Heart right ventricle (tissue), 16 donors: ENCODE results near the gene AKR1C3. TPM values are rescaled to one million over a fixed set of nuclear protein-coding genes. Genes with fewer than 3 reads are reported as not detected.

Source experiments
- ATAC-seq, 8 donors: fragments of 200-7000 bp; cut with Tn5 transposase; one replicate each; pipeline ENCODE4 v1.9.1; 2020; ENCODE audit warnings: mild to moderate bottlenecking in 8 of 8, moderate library complexity in 8 of 8, moderate number of reproducible peaks in 1 of 8
- DNase-seq, 2 donors: peaks; one replicate each; pipeline ENCODE4 v3.0.0-alpha.2; 2020
- H3K27ac ChIP-seq, 10 donors: fragments of 200-600 bp; sonication (generic) in 2 of 10; one replicate each; pipeline versions ENCODE4 v1.5.0 to v1.8.0; 2020 to 2022; ENCODE audit warnings: mild to moderate bottlenecking in 3 of 10
- H3K27me3 ChIP-seq, 7 donors: fragments of 200-600 bp; one replicate each; pipeline ENCODE4 v1.8.0; 2021 to 2022; ENCODE audit warnings: mild to moderate bottlenecking in 2 of 7
- H3K36me3 ChIP-seq, 9 donors: fragments of 200-600 bp; sonication (generic) in 1 of 9; one replicate each; pipeline versions ENCODE4 v1.5.0 to v1.8.0; 2020 to 2022; ENCODE audit warnings: mild to moderate bottlenecking in 2 of 9
- H3K4me1 ChIP-seq, 9 donors: fragments of 200-600 bp; sonication (generic) in 1 of 9; one replicate each; pipeline versions ENCODE4 v1.5.0 to v1.8.0; 2020 to 2022; ENCODE audit warnings: mild to moderate bottlenecking in 4 of 9
- H3K4me3 ChIP-seq, 10 donors: fragments of 200-600 bp; sonication (generic) in 2 of 10; one replicate each; pipeline versions ENCODE4 v1.5.0 to v1.8.0; 2020 to 2022; ENCODE audit warnings: mild to moderate bottlenecking in 7 of 10, moderate library complexity in 2 of 10
- H3K9me3 ChIP-seq, 11 donors: fragments of 200-600 bp in 10 of 11; sonication (generic) in 2 of 11; one replicate each; pipeline versions ENCODE4 v1.5.0 to v1.8.0; 2013 to 2022; ENCODE audit warnings: mild to moderate bottlenecking in 2 of 11, control low read depth in 1 of 11, moderate library complexity in 1 of 11
- WGBS, 2 donors: extraction: QIAGEN DNeasy Blood & Tissue Kit; methylation state at CpG; one replicate each; pipeline ENCODE4 v1.1.7; 2013; ENCODE audit warnings: inconsistent platforms in 1 of 2; 5-methylcytosine and 5-hydroxymethylcytosine counted together
- intact Hi-C, 10 donors: fragments of 100-400 bp; cut with DNase I; formaldehyde crosslinking; loops; one replicate each; pipeline versions ENCODE4 v1.11.1 to v1.14.2; 2022
- polyA plus RNA-seq, 2 donors: library from polyadenylated mRNA; stranded (reverse); fragments of 200-250 nt; gene quantifications; one replicate each; pipeline ENCODE4 v1.2.3, GENCODE V29; 2013
- total RNA-seq, 10 donors: library from RNA; stranded (reverse); fragmentation: NEBNext Ultra II Directional in 3 of 10; extraction: Animal tissue kit (Norgen Biotek cat#: 25700) in 3 of 10; gene quantifications; one replicate each; pipeline versions ENCODE4 v1.2.1 to v1.2.4, GENCODE V29; 2021 to 2023
- TF ChIP-seq, protein P1 (sequence below), 9 donors: fragments of 200-600 bp; sonication (generic) in 2 of 9; IDR thresholded peaks; one replicate each; pipeline versions ENCODE4 v1.5.0 to v1.8.0; 2021 to 2022; ENCODE audit warnings: antibody characterized with exemption in 9 of 9, mild to moderate bottlenecking in 5 of 9, moderate library complexity in 1 of 9
- donor health status: Arrhythmogenic right ventricular cardiomyopathy.
- donor health status: ischemic (EF 13 %, LVEDD 7.1; RV severe dilation, severe dysfunction).
- donor health status: healthy with polysubstance abuse.
- donor health status: DM: no; HTN: yes; CAD: no.
- donor health status: DM: no; HTN: no; CAD: no.
- donor health status: ischemic (EF 25% LVEDD 6.9; RV normal size, moderate dysfunction).
- donor health status: ischemic (EF 25% LVEDD 5.7; RV mildly dilated, moderate dysfunction).
- donor health status: healthy.
- donor health status: DM: yes; HTN: yes; CAD: no.
- donor health status: Ischemic cardiomyopathy.
- donor health status: ischemic (EF 35%, LVEDD 5.7; RV mildly dilated, moderate dysfunction).
- donor health status: nonischemic (EF 11% LVEDD 7.7; RV severe dilation, severe dysfunction).
- donor health status: DM: yes; HTN: yes; CAD: no.
- donor health status: PGD.
- donor health status: ischemic (EF 29% LVEDD 5.4; RV normal size, mild dysfunction).
- donor health status: nonischemic (EF 23%, LVEDD 6.1; RV moderate dilation, normal function).

Gene AKR1C3
- total and polyA plus RNA-seq, 12 donors, result 8.2 to 30.6 (median 19.0) TPM

DNA sequence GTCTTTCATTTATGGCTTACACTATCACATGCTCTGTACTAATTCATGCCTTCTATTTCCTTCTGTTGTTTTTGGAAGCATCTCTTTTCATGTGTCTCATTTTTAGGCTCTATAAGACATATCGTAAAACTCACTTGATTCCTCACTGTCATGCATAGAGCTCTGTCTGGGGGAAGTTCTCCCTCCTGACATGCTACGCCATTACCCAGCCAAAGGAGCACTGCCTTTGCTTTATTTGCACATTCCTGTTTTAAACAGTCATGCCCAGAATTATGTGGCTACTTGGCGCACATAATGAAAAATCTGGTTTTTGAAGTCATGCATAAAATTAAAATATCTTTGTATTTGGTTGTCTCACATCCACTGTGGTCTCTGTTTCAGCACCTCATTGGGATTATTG lies 17.6 kb upstream of the AKR1C3 start:
- 69 to 89% methylated on average over 3 of the region's 3 CpGs for WGBS, 2 donors
- no peak overlapping the region for H3K4me3 ChIP-seq
- H3K9me3 ChIP-seq, result no peaks in the 10 kb centered on the region
- intact Hi-C loops, result loop anchor here in 2 of 10 donors (10.0 kb wide), 2 partner anchors 52 to 62 kb away; no protein-coding TSS in a partner anchor
- no peak overlapping the region for H3K27ac ChIP-seq
- H3K27me3 ChIP-seq, result no peaks in the 10 kb centered on the region
- peaks cover 0 to 14% (median 11%) of the 10 kb centered on the region in 9 donors for H3K4me1 ChIP-seq
- H3K36me3 ChIP-seq, result no peaks in the 10 kb centered on the region
- no peak for ATAC-seq
- no peak for DNase-seq
- TF ChIP-seq, protein P1, sequence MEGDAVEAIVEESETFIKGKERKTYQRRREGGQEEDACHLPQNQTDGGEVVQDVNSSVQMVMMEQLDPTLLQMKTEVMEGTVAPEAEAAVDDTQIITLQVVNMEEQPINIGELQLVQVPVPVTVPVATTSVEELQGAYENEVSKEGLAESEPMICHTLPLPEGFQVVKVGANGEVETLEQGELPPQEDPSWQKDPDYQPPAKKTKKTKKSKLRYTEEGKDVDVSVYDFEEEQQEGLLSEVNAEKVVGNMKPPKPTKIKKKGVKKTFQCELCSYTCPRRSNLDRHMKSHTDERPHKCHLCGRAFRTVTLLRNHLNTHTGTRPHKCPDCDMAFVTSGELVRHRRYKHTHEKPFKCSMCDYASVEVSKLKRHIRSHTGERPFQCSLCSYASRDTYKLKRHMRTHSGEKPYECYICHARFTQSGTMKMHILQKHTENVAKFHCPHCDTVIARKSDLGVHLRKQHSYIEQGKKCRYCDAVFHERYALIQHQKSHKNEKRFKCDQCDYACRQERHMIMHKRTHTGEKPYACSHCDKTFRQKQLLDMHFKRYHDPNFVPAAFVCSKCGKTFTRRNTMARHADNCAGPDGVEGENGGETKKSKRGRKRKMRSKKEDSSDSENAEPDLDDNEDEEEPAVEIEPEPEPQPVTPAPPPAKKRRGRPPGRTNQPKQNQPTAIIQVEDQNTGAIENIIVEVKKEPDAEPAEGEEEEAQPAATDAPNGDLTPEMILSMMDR (IDR thresholded peaks at IDR 0.05), result no peak

DNA sequence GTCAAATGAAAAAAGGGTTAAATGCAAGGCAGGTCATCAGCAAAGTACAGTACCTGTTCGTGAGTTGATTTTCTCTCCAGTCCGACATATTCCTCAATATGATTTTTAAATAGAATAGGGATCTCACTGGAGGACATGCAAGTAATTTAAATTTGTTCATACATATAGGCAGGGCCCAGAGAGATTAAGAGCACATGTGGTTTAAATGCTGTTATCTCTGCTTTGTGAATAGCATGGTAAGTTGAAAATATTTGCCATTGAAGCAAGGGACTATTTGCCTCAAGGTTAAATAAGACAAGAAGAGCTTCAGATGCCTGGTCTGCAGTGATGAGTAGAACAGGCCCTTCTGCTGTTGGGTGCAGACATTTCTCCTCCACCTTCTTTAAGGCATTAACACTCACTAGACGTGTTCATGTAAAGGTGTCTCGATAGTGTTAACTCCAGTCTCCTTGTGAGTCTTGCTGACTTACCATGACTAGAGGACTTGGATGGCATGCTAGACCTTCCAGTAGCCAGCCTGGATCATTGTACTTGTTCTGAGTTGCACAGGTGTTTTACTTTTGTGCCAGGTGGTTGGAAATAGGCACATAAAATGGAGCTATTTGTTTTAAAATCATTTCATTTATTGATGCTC lies 15.6 kb upstream of the AKR1C3 start:
- Histone ChIP-seq H3K27ac (no peak overlapping the region), H3K9me3 (no peaks in the 10 kb centered on the region), H3K36me3 (no peaks in the 10 kb centered on the region), H3K4me3 (no peak overlapping the region), H3K27me3 (no peaks in the 10 kb centered on the region), H3K4me1 (no peaks in the 10 kb centered on the region)
- DNase-seq, result no peak
- WGBS, 2 donors, result 88 to 92% methylated on average over 4 of the region's 4 CpGs
- TF ChIP-seq, protein P1 (IDR thresholded peaks at IDR 0.05), result no peak
- ATAC-seq, result no peak
- intact Hi-C loops, result loop anchor here in 2 of 10 donors (10.0 kb wide), 2 partner anchors 54 to 64 kb away; no protein-coding TSS in a partner anchor

DNA sequence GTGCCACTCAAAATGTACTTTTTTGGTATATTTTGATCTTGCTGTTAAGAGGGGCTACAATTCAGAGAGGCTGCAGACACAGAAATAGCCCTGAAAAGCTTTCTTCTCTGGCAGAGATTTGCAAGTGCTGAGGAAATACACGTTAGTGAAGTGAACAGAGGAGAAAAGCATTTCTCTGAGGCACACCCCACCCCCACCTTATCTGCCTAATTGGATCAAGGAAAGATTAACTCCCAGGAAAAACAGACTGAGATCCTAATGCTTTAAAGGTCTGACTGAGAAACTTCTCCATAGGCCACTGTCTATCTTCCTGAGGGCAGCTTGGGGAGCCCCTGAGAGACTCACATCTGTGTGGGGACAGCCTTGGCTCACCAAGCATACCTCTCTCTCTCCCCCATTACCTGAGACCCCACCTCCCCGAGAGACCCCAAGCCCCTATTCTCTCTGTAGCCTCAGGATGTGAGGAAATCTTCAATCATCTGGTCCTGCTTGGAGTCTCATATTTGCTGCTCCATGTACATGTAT lies 14.8 kb upstream of the AKR1C3 start:
- no peak for ATAC-seq
- no peaks in the 10 kb centered on the region for H3K27me3 ChIP-seq
- no peak overlapping the region for H3K27ac ChIP-seq
- 73 to 80% methylated on average over 2 of the region's 2 CpGs for WGBS, 2 donors
- no peak for DNase-seq
- TF ChIP-seq, protein P1 (IDR thresholded peaks at IDR 0.05), result no peak
- no peaks in the 10 kb centered on the region for H3K4me1 ChIP-seq
- intact Hi-C loops, result loop anchor here in 2 of 10 donors (10.0 kb wide), 2 partner anchors 55 to 65 kb away; no protein-coding TSS in a partner anchor
- H3K9me3 ChIP-seq, result no peaks in the 10 kb centered on the region
- H3K4me3 ChIP-seq, result no peak overlapping the region
- H3K36me3 ChIP-seq, result no peaks in the 10 kb centered on the region

DNA sequence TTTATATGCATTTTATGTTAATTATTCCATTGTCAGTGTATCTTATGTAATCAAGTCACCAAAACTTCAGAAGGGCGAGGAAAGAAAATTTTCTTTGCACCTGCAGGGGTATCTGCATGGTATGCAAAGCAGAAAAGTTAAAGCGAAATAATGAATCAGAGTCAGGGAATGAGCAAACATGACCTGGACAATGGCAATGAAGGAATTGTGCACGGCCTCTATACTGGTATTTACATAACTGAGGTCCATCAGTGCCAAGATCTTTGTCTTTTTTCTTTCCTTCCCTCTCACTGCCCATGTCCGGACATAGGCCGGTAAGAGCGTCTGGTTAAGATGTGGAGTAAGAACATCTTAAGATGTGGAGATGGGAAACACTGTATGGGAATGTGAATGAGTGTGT lies 14.4 kb upstream of the AKR1C3 start:
- TF ChIP-seq, protein P1 (IDR thresholded peaks at IDR 0.05), result no peak
- ATAC-seq, result no peak
- no peaks in the 10 kb centered on the region for H3K36me3 ChIP-seq
- H3K4me1 ChIP-seq, result no peaks in the 10 kb centered on the region
- no peak overlapping the region for H3K27ac ChIP-seq
- WGBS, 2 donors, result 92 to 94% methylated on average over 6 of the region's 6 CpGs
- no peaks in the 10 kb centered on the region for H3K9me3 ChIP-seq
- no peak overlapping the region for H3K4me3 ChIP-seq
- no peak for DNase-seq
- intact Hi-C loops, result loop anchor here in 2 of 10 donors (10.0 kb wide), 2 partner anchors 55 to 65 kb away; no protein-coding TSS in a partner anchor
- H3K27me3 ChIP-seq, result no peaks in the 10 kb centered on the region
